K562 (cell line): ENCODE data around the gene PPFIA1. TPM values are rescaled to one million over a fixed set of nuclear protein-coding genes. Genes with fewer than 3 reads are reported as not detected.

ENCODE experiments used
- ATAC-seq: fragments of 200-7000 bp; cut with Tn5 transposase; 3 replicates; pipeline ENCODE4 v1.9.1; 2020; ENCODE audit warnings: moderate library complexity
- BruUV-seq: library from RNA; stranded (reverse); fragments of 400-500 nt; replicated peaks from 2 replicates; lab custom pipeline; 2021; lab: Mats Ljungman, UMichigan
- CTCF ChIA-PET: fragments of 300-600 bp; formaldehyde crosslinking; extraction: SDS; loops from one replicate; lab custom pipeline; 2021; ENCODE audit warnings: low intra/inter-chr PET ratio; lab: Yijun Ruan, JAX
- POLR2A ChIA-PET: fragments of 300-600, 350-650 bp; sonication (Branson Sonifier 250); formaldehyde crosslinking; extraction: SDS; loops from one replicate; lab custom pipeline; 2021; ENCODE audit warnings: antibody characterized with exemption, inconsistent platforms; lab: Yijun Ruan, JAX
- DNase-seq, 4 experiments: peaks; one replicate each; pipeline versions ENCODE4 v3.0.0 to v3.0.0-alpha.2; 2011 to 2018; ENCODE audit warnings: low spot score in 3 of 4, mixed read lengths in 3 of 4; ENCODE audit errors: extremely low read depth in 1 of 4
- FAIRE-seq: peaks from 2 replicates; lab custom pipeline; 2011; peaks lifted over from hg19 to GRCh38; lab: Jason Lieb, UNC
- H2AFZ ChIP-seq: 2 replicates; pipeline ENCODE4 v1.6.0; 2011; ENCODE audit warnings: low read depth, low read length, control low read depth, inconsistent platforms
- H3K27ac ChIP-seq: fragments of 200-600 bp; 3 replicates; pipeline ENCODE4 v1.8.0; 2011; ENCODE audit warnings: low read depth, mild to moderate bottlenecking, control low read depth, inconsistent platforms, low read length, moderate library complexity, mixed read lengths; ENCODE audit errors: extremely low read depth
- H3K27me3 ChIP-seq, 2 experiments: fragments of 300-600 bp in 1 of 2; 2 replicates in 1 of 2; 3 replicates in 1 of 2; pipeline versions ENCODE4 v1.6.0 to v1.8.0; 2011; ENCODE audit warnings: inconsistent platforms in 2 of 2, low read length in 2 of 2, mild to moderate bottlenecking in 1 of 2, mixed read lengths in 1 of 2, moderate library complexity in 1 of 2; ENCODE audit not compliant: control insufficient read depth in 2 of 2, insufficient read depth in 2 of 2
- H3K36me3 ChIP-seq: fragments of 300-600 bp; 3 replicates; pipeline ENCODE4 v1.8.0; 2011; ENCODE audit warnings: mild to moderate bottlenecking, low read length, inconsistent platforms; ENCODE audit not compliant: control insufficient read depth, insufficient read depth
- H3K4me1 ChIP-seq, 2 experiments: fragments of 200-600 bp in 1 of 2; replicated peaks in 1 of 2; 2 replicates in 1 of 2; 3 replicates in 1 of 2; pipeline versions ENCODE4 v1.5.1 to v1.8.0; 2011; ENCODE audit warnings: inconsistent platforms in 2 of 2, low read length in 2 of 2, mild to moderate bottlenecking in 1 of 2, mixed read lengths in 1 of 2, moderate library complexity in 1 of 2; ENCODE audit not compliant: control insufficient read depth in 2 of 2, insufficient read depth in 2 of 2
- H3K4me2 ChIP-seq: 2 replicates; pipeline ENCODE4 v1.6.1; 2011; ENCODE audit warnings: low read length, control low read depth, inconsistent platforms, mixed read lengths; ENCODE audit not compliant: insufficient read depth
- H3K4me3 ChIP-seq: fragments of 200-600 bp; sonication (generic), shearing (Covaris generic); 2 replicates; pipeline ENCODE4 v1.5.1; 2016; ENCODE audit warnings: control low read depth, inconsistent platforms
- H3K79me2 ChIP-seq: fragments of 200-600 bp; 3 replicates; pipeline ENCODE4 v1.8.0; 2011; ENCODE audit warnings: low read length, inconsistent platforms; ENCODE audit not compliant: control insufficient read depth, insufficient read depth
- H3K9ac ChIP-seq, 2 experiments: 2 replicates each; pipeline versions ENCODE4 v1.6.0 to v1.6.1; 2011; ENCODE audit warnings: low read depth in 2 of 2, low read length in 2 of 2, control low read depth in 1 of 2, inconsistent platforms in 1 of 2, mild to moderate bottlenecking in 1 of 2, mixed read lengths in 1 of 2; ENCODE audit not compliant: insufficient read depth in 1 of 2
- H3K9me1 ChIP-seq: one replicate; pipeline ENCODE4 v1.6.0; 2011; ENCODE audit warnings: inconsistent platforms, mild to moderate bottlenecking, low read length, moderate library complexity; ENCODE audit not compliant: control insufficient read depth, insufficient read depth
- H3K9me3 ChIP-seq: replicated peaks from 2 replicates; pipeline ENCODE4 v1.5.1; 2011; ENCODE audit warnings: low read depth, low read length, inconsistent platforms; ENCODE audit not compliant: control insufficient read depth, insufficient read depth
- H4K20me1 ChIP-seq: replicated peaks from 2 replicates; pipeline ENCODE4 v1.6.1; 2011; ENCODE audit warnings: low read length, inconsistent platforms, mixed read lengths; ENCODE audit not compliant: control insufficient read depth, insufficient read depth
- CBFA2T3 ChIP-seq: fragments of 450-650 bp; IDR thresholded peaks from 2 replicates; pipeline ENCODE4 v1.6.1; 2017
- COPS2 ChIP-seq: fragments of 450-650 bp; conservative IDR thresholded peaks from 2 replicates; pipeline ENCODE4 v1.6.1; 2016; ENCODE audit warnings: mild to moderate bottlenecking, moderate library complexity
- LCOR ChIP-seq: sonication (generic); formaldehyde crosslinking; IDR thresholded peaks from 2 replicates; pipeline ENCODE4 v1.8.0; 2022; ENCODE audit warnings: mild to moderate bottlenecking, missing genetic modification reagents
- NFE2L1 ChIP-seq: fragments of 450-650 bp; IDR thresholded peaks from 2 replicates; pipeline ENCODE4 v1.6.1; 2016; ENCODE audit warnings: missing genetic modification characterization, low read depth, mild to moderate bottlenecking, missing compliant biosample characterization, moderate library complexity, borderline replicate concordance
- RAD51 ChIP-seq: fragments of 450-650 bp; IDR thresholded peaks from 2 replicates; pipeline ENCODE4 v1.7.1; 2016; ENCODE audit warnings: low read depth, mild to moderate bottlenecking, borderline replicate concordance
- SRSF1 ChIP-seq: fragments of 200-400 bp; formaldehyde crosslinking; IDR thresholded peaks from 2 replicates; pipeline ENCODE4 v1.6.1; 2017; ENCODE audit warnings: mild to moderate bottlenecking, low read depth, low read length, moderate library complexity
- TAL1 ChIP-seq: fragments of 450-650 bp; IDR thresholded peaks from 2 replicates; pipeline ENCODE4 v1.6.1; 2016; ENCODE audit warnings: mild to moderate bottlenecking
- TCF3 ChIP-seq: sonication (generic); formaldehyde crosslinking; IDR thresholded peaks from 2 replicates; pipeline ENCODE4 v1.4.0; 2020; ENCODE audit warnings: mild to moderate bottlenecking, missing genetic modification reagents
- ZNF668 ChIP-seq: fragments of 250-450 bp; sonication (Bioruptor Pico); IDR thresholded peaks from 2 replicates; pipeline ENCODE4 v1.8.0; 2022; ENCODE audit warnings: mild to moderate bottlenecking, inconsistent platforms
- WGBS: fragments of 100-300 bp; shearing (Covaris generic); methylation state at CpG from one replicate; pipeline ENCODE4 v1.1.6; 2016; ENCODE audit warnings: low coverage, mixed read lengths; ENCODE audit not compliant: insufficient coverage; ENCODE audit errors: missing lambda C conversion rate; 5-methylcytosine and 5-hydroxymethylcytosine counted together
- in situ Hi-C: fragments of 300-500 bp; cut with MboI; formaldehyde crosslinking; loops from 4 replicates; pipeline ENCODE4 v1.15.0; 2018; ENCODE audit warnings: inconsistent platforms, mixed read lengths
- intact Hi-C: fragments of 100-400 bp; cut with micrococcal nuclease; formaldehyde crosslinking; loops from 2 replicates; pipeline ENCODE4 v1.14.2; 2022
- polyA plus RNA-seq, 8 experiments: library from polyadenylated mRNA; depleted of rRNA in 4 of 8; stranded (reverse) in 5 of 8; unstranded in 3 of 8; fragments of >200 nt; fragmentation: Nextera tagmentation in 2 of 8; fragmentation: Illumina TruSeq in 1 of 8; extraction: Ambion mirVana in 2 of 8; extraction: Trizol in 1 of 8; gene quantifications; 2 replicates each; pipeline versions ENCODE4 v1.2.1 to v1.2.3, GENCODE V29; 2011 to 2014; ENCODE audit warnings: inconsistent platforms in 1 of 8, missing spikeins in 1 of 8
- total RNA-seq, 7 experiments: library from RNA; depleted of rRNA in 6 of 7; stranded (reverse); fragments of >200 nt in 6 of 7; fragmentation: Illumina TruSeq in 2 of 7; extraction: Trizol in 2 of 7; gene quantifications; 2 replicates each; pipeline versions ENCODE4 v1.2.1 to v1.2.3, GENCODE V29; 2011 to 2021; ENCODE audit warnings: low replicate concordance in 1 of 7
- TF ChIP-seq, protein P1 (sequence below): sonication (generic); formaldehyde crosslinking; IDR thresholded peaks from 2 replicates; pipeline ENCODE4 v1.8.1; 2023; ENCODE audit warnings: mild to moderate bottlenecking, missing genetic modification reagents, moderate library complexity
- TF ChIP-seq, protein P2 (sequence below): fragments of 250-450 bp; sonication (Bioruptor Pico); IDR thresholded peaks from 2 replicates; pipeline ENCODE4 v1.9.0; 2021; ENCODE audit warnings: mild to moderate bottlenecking
- TF ChIP-seq, protein P3 (sequence below): fragments of 450-650 bp; formaldehyde crosslinking; IDR thresholded peaks from 2 replicates; pipeline ENCODE4 v1.4.0; 2020; ENCODE audit warnings: mild to moderate bottlenecking, moderate library complexity
- TF ChIP-seq, protein P4 (sequence below): fragments of 450-650 bp; IDR thresholded peaks from 2 replicates; pipeline ENCODE4 v1.6.1; 2016

The PPFIA1 gene
- total and polyA plus RNA-seq, 9 of the 15 experiments (the other 6 are each of a cell fraction or from before 2014, with no cell fraction given) = 9.9 to 41.5 (median 28.5) TPM

DNA sequence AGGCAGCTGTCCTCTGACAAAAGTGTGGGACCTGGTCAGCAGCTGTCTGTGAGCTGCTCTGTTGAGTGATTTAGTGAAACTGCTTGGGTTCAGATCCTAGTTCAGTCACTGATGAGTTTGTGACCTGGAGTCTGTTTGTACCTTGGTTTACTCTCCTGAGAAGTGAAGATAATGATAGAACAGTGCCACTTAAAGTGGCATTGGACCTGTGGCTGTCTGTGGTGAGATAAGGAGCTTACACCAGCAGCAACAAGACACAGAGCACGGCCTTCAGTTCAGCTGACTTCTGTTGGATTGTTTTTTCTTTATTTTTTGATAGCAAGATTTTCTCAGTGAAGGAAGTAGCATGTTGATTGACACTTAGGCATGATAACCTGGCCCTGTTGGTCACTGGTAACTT is 81.6 kb downstream of the PPFIA1 start:
- peak overlapping the region in 1 of 2 experiments; percentile 29; a peak in 1 of 4 replicates for H3K9ac ChIP-seq
- in situ Hi-C loops (no loop called here), intact Hi-C loops (no loop called here)
- H3K79me2 ChIP-seq = no peaks in the 10 kb centered on the region
- TF ChIP-seq LCOR (CRISPR knock-in tag) (no peak), RAD51 (no peak), NFE2L1 (tag) (no peak), TAL1 (peak; percentile 40; the same call in 1 of the 2 replicates), CBFA2T3 (peak; percentile 68), COPS2 (no peak), TCF3 (CRISPR knock-in tag) (peak; percentile 45), SRSF1 (no peak), ZNF668 (CRISPR knock-in tag) (no peak)
- TF ChIP-seq, protein P1, sequence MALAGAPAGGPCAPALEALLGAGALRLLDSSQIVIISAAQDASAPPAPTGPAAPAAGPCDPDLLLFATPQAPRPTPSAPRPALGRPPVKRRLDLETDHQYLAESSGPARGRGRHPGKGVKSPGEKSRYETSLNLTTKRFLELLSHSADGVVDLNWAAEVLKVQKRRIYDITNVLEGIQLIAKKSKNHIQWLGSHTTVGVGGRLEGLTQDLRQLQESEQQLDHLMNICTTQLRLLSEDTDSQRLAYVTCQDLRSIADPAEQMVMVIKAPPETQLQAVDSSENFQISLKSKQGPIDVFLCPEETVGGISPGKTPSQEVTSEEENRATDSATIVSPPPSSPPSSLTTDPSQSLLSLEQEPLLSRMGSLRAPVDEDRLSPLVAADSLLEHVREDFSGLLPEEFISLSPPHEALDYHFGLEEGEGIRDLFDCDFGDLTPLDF = no peak
- TF ChIP-seq, protein P2, sequence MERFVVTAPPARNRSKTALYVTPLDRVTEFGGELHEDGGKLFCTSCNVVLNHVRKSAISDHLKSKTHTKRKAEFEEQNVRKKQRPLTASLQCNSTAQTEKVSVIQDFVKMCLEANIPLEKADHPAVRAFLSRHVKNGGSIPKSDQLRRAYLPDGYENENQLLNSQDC (CRISPR knock-in tag) = no peak
- TF ChIP-seq, protein P3, sequence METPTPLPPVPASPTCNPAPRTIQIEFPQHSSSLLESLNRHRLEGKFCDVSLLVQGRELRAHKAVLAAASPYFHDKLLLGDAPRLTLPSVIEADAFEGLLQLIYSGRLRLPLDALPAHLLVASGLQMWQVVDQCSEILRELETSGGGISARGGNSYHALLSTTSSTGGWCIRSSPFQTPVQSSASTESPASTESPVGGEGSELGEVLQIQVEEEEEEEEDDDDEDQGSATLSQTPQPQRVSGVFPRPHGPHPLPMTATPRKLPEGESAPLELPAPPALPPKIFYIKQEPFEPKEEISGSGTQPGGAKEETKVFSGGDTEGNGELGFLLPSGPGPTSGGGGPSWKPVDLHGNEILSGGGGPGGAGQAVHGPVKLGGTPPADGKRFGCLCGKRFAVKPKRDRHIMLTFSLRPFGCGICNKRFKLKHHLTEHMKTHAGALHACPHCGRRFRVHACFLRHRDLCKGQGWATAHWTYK (CRISPR knock-in tag) = peak; percentile 94
- TF ChIP-seq, protein P4, sequence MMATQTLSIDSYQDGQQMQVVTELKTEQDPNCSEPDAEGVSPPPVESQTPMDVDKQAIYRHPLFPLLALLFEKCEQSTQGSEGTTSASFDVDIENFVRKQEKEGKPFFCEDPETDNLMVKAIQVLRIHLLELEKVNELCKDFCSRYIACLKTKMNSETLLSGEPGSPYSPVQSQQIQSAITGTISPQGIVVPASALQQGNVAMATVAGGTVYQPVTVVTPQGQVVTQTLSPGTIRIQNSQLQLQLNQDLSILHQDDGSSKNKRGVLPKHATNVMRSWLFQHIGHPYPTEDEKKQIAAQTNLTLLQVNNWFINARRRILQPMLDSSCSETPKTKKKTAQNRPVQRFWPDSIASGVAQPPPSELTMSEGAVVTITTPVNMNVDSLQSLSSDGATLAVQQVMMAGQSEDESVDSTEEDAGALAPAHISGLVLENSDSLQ = peak; percentile 71
- CTCF ChIA-PET = no interaction called here
- no peaks in the 10 kb centered on the region for H3K9me1 ChIP-seq
- H3K27ac ChIP-seq = no peak overlapping the region
- DNase-seq = peak in 1 of 4 experiments; percentile 24
- FAIRE-seq = peak; percentile 11
- H3K9me3 ChIP-seq = no peaks in the 10 kb centered on the region
- ATAC-seq = no peak
- no peak overlapping the region for H2AFZ ChIP-seq
- H3K4me3 ChIP-seq = no peak overlapping the region
- H3K4me1 ChIP-seq = peaks cover 3% of the 10 kb centered on the region in 2 experiments; a peak in 2 of 5 replicates
- H3K27me3 ChIP-seq = no peaks in the 10 kb centered on the region
- BruUV-seq = no TSS peak
- no peak overlapping the region for H3K4me2 ChIP-seq
- 0% methylated on average over 1 of the region's 1 CpG for WGBS
- H3K36me3 ChIP-seq = peaks cover 80% of the 10 kb centered on the region; the same call in 2 of the 3 replicates
- H4K20me1 ChIP-seq = 0 out of 2 replicates have a peak, but pooled peaks cover 3% of the 10 kb centered on the region
- POLR2A ChIA-PET = no interaction called here
